B cell (primary cell): Measurements from ENCODE around the gene HMGN3. TPM values are rescaled to one million over a fixed set of nuclear protein-coding genes. Genes with fewer than 3 reads are reported as not detected.

ENCODE experiments used
- ATAC-seq: fragments of 200-7000 bp; cut with Tn5 transposase; one replicate; pipeline ENCODE4 v1.10.0; 2021; ENCODE audit warnings: low read depth, mild to moderate bottlenecking, moderate number of reproducible peaks, moderate library complexity
- CTCF ChIA-PET: fragments of 350-600 bp; sonication (Branson Sonifier 250); formaldehyde crosslinking; loops from one replicate; lab custom pipeline; 2021; ENCODE audit warnings: antibody characterized with exemption, inconsistent platforms; lab: Charles Lee
- POLR2A ChIA-PET: fragments of 350-600 bp; sonication (Branson Sonifier 250); formaldehyde crosslinking; loops from one replicate; lab custom pipeline; 2021; ENCODE audit warnings: antibody characterized with exemption; lab: Charles Lee
- DNase-seq: peaks from one replicate; pipeline ENCODE4 v3.0.0; 2013
- H2AFZ ChIP-seq: 2 replicates; pipeline ENCODE4 v1.6.1; 2012; ENCODE audit warnings: mild to moderate bottlenecking, low read depth, low read length; ENCODE audit not compliant: insufficient read depth, poor library complexity, severe bottlenecking
- H3K27ac ChIP-seq, 2 donors: 1 replicate in 1 of 2; 2 replicates in 1 of 2; pipeline ENCODE4 v1.5.1; 2012 to 2013; ENCODE audit warnings: low read length in 2 of 2, mild to moderate bottlenecking in 2 of 2, moderate library complexity in 1 of 2
- H3K27me3 ChIP-seq, 4 experiments: fragments of 200-600 bp in 1 of 4; sonication (generic) in 1 of 4; replicated peaks in 1 of 4; 1 replicate in 2 of 4; 2 replicates in 2 of 4; pipeline versions ENCODE4 v1.6.1 to v1.7.0; 2013 to 2016; ENCODE audit warnings: low read length in 3 of 4, mild to moderate bottlenecking in 2 of 4, mixed read lengths in 1 of 4, moderate library complexity in 1 of 4; ENCODE audit not compliant: insufficient read depth in 4 of 4, control insufficient read depth in 3 of 4; ENCODE audit errors: control extremely low read depth in 1 of 4
- H3K36me3 ChIP-seq, 2 experiments: replicated peaks in 1 of 2; 1 replicate in 1 of 2; 2 replicates in 1 of 2; pipeline versions ENCODE4 v1.6.1 to v1.7.1; 2013; ENCODE audit warnings: low read length in 1 of 2; ENCODE audit not compliant: insufficient read depth in 2 of 2, control insufficient read depth in 1 of 2; ENCODE audit errors: control extremely low read depth in 1 of 2, extremely low read depth in 1 of 2
- H3K4me1 ChIP-seq, 2 donors: fragments of 200-600 bp in 1 of 2; sonication (generic) in 1 of 2; 1 replicate in 1 of 2; 2 replicates in 1 of 2; pipeline versions ENCODE4 v1.5.1 to v1.6.1; 2013 to 2017; ENCODE audit warnings: low read length in 2 of 2; ENCODE audit not compliant: control insufficient read depth in 2 of 2, insufficient read depth in 2 of 2
- H3K4me2 ChIP-seq: replicated peaks from 2 replicates; pipeline ENCODE3; 2012; ENCODE audit warnings: mild to moderate bottlenecking, low read depth, low read length; ENCODE audit not compliant: poor library complexity, severe bottlenecking
- H3K4me3 ChIP-seq, 5 experiments: fragments of 200-600 bp in 1 of 5; sonication (generic) in 1 of 5; 1 replicate in 3 of 5; 2 replicates in 2 of 5; pipeline versions ENCODE4 v1.5.1 to v1.7.0; 2011 to 2016; ENCODE audit warnings: low read length in 4 of 5, mild to moderate bottlenecking in 4 of 5, low read depth in 2 of 5, control low read depth in 1 of 5, moderate library complexity in 1 of 5; ENCODE audit not compliant: insufficient read depth in 1 of 5; ENCODE audit errors: control extremely low read depth in 1 of 5, extremely low read depth in 1 of 5
- H3K79me2 ChIP-seq: fragments of 200-600 bp; sonication (generic); one replicate; pipeline ENCODE4 v1.6.0; 2016; ENCODE audit warnings: low read length; ENCODE audit not compliant: control insufficient read depth, insufficient read depth
- H3K9ac ChIP-seq: fragments of 200-600 bp; sonication (generic); 2 replicates; pipeline ENCODE4 v1.6.1; 2017; ENCODE audit warnings: mild to moderate bottlenecking, low read length, moderate library complexity
- H3K9me3 ChIP-seq, 3 donors: one replicate each; pipeline versions ENCODE4 v1.6.1 to v1.7.1; 2013; ENCODE audit warnings: low read length in 2 of 3; ENCODE audit not compliant: control insufficient read depth in 2 of 3, insufficient read depth in 1 of 3; ENCODE audit errors: control extremely low read depth in 1 of 3
- H4K20me1 ChIP-seq: 2 replicates; pipeline ENCODE4 v1.6.0; 2012; ENCODE audit warnings: mild to moderate bottlenecking, low read length; ENCODE audit not compliant: insufficient read depth, control insufficient read depth, poor library complexity, severe bottlenecking
- H3K27ac Mint-ChIP-seq: one replicate; pipeline ENCODE4 v1.8.0; 2021; ENCODE audit warnings: mixed read lengths
- H3K27me3 Mint-ChIP-seq: one replicate; pipeline ENCODE4 v1.8.0; 2021; ENCODE audit warnings: mixed read lengths
- H3K4me1 Mint-ChIP-seq: one replicate; pipeline ENCODE4 v1.8.0; 2021; ENCODE audit warnings: mixed read lengths
- H3K4me3 Mint-ChIP-seq: one replicate; pipeline ENCODE4 v1.8.0; 2021; ENCODE audit warnings: mixed read lengths
- H3K9me3 Mint-ChIP-seq: one replicate; pipeline ENCODE4 v1.8.0; 2022; ENCODE audit warnings: mixed read lengths; ENCODE audit not compliant: insufficient read depth
- CTCF ChIP-seq: fragments of 200-600 bp; IDR thresholded peaks from one replicate; pipeline ENCODE4 v1.8.0; 2022; ENCODE audit warnings: antibody characterized with exemption, mild to moderate bottlenecking
- EZH2 ChIP-seq: IDR thresholded peaks from 2 replicates; pipeline ENCODE4 v1.6.1; 2012; ENCODE audit warnings: borderline replicate concordance, low read depth, mild to moderate bottlenecking, moderate library complexity, low read length; ENCODE audit not compliant: insufficient read depth, poor library complexity, severe bottlenecking
- WGBS: methylation state at CpG from one replicate; pipeline ENCODE4 v1.1.5; 2013; ENCODE audit warnings: missing lambda C conversion rate; ENCODE audit not compliant: insufficient coverage; 5-methylcytosine and 5-hydroxymethylcytosine counted together
- intact Hi-C: fragments of 100-400 bp; cut with micrococcal nuclease; formaldehyde crosslinking; loops from one replicate; pipeline ENCODE4 v1.10.0; 2022
- polyA plus RNA-seq: library from polyadenylated mRNA; depleted of rRNA; stranded (reverse); fragments of >200 nt; gene quantifications from 2 replicates; pipeline ENCODE4 v1.2.3, GENCODE V29; 2012
- total RNA-seq, 2 donors: library from RNA; stranded (reverse); fragments of 120-200 nt in 1 of 2; gene quantifications; 1 replicate in 1 of 2; 2 replicates in 1 of 2; pipeline versions ENCODE4 v1.2.3 to v1.2.4, GENCODE V29; 2013 to 2022

Gene HMGN3
- total and polyA plus RNA-seq, 2 donors (not counting 1 experiment from before 2014, with no cell fraction given), result 40.1 to 44.3 TPM

- Histone ChIP-seq H3K27ac (no peak overlapping the region), H4K20me1 (no peaks in the 10 kb centered on the region), H3K9me3 (no peaks in the 10 kb centered on the region), H3K9ac (no peak overlapping the region), H2AFZ (no peak overlapping the region), H3K27me3 (no peaks in the 10 kb centered on the region), H3K4me1 (no peaks in the 10 kb centered on the region), H3K36me3 (peaks cover 6 to 18% of the 10 kb centered on the region in 2 experiments), H3K4me2 (no peak overlapping the region), H3K79me2 (no peaks in the 10 kb centered on the region), H3K4me3 (no peak overlapping the region)
- TF ChIP-seq CTCF, result no peak
- no peak for TF ChIP-seq EZH2
- ChIA-PET CTCF (no interaction called here), POLR2A (no interaction called here)
- 100% methylated on average over 2 of the region's 3 CpGs for WGBS
- H3K4me3 Mint-ChIP-seq, result no peak overlapping the region
- no peak overlapping the region for H3K27ac Mint-ChIP-seq
- DNase-seq (no peak), ATAC-seq (no peak)
- intact Hi-C loops, result no loop called here
- H3K9me3 Mint-ChIP-seq, result no peaks in the 10 kb centered on the region
- no peaks in the 10 kb centered on the region for H3K27me3 Mint-ChIP-seq
- H3K4me1 Mint-ChIP-seq, result no peaks in the 10 kb centered on the region
Observed at GRCh38 chr6:79203753-79204253, 30.7 kb downstream of the HMGN3 start.

GRCh38 chr6:79202556-79202955 lies 31.9 kb downstream of the HMGN3 start:
- H3K9me3 ChIP-seq, result no peaks in the 10 kb centered on the region
- no peak overlapping the region for H3K27ac Mint-ChIP-seq
- CTCF ChIA-PET, result no interaction called here
- no peak overlapping the region for H3K27ac ChIP-seq
- no peak for ATAC-seq
- H3K9ac ChIP-seq, result no peak overlapping the region
- no peak overlapping the region for H3K4me3 ChIP-seq
- H3K4me2 ChIP-seq, result no peak overlapping the region
- H4K20me1 ChIP-seq, result no peaks in the 10 kb centered on the region
- H2AFZ ChIP-seq, result no peak overlapping the region
- H3K27me3 ChIP-seq, result no peaks in the 10 kb centered on the region
- no peak overlapping the region for H3K4me3 Mint-ChIP-seq
- POLR2A ChIA-PET, result no interaction called here
- peaks cover 3 to 13% of the 10 kb centered on the region in 2 experiments for H3K36me3 ChIP-seq
- no peaks in the 10 kb centered on the region for H3K27me3 Mint-ChIP-seq
- TF ChIP-seq CTCF (no peak), EZH2 (no peak)
- no peaks in the 10 kb centered on the region for H3K79me2 ChIP-seq
- no CpG with 5 or more reads among the region's 1 CpG for WGBS
- DNase-seq, result no peak
- intact Hi-C loops, result no loop called here
- no peaks in the 10 kb centered on the region for H3K9me3 Mint-ChIP-seq
- no peaks in the 10 kb centered on the region for H3K4me1 Mint-ChIP-seq
- no peaks in the 10 kb centered on the region for H3K4me1 ChIP-seq
